Spleen (tissue), 7 donors: ENCODE measurements around the gene UXS1.

Experiments
- POLR2A ChIP-seq, 3 donors: fragments of 450-650 bp; IDR thresholded peaks; one replicate each; pipeline ENCODE4 v1.5.1; 2017; ENCODE audit warnings: antibody characterized with exemption in 3 of 3, mild to moderate bottlenecking in 1 of 3
- POLR2AphosphoS5 ChIP-seq, 3 donors: sonication (generic); formaldehyde crosslinking; IDR thresholded peaks; one replicate each; pipeline ENCODE4 v1.5.1; 2017; ENCODE audit warnings: antibody characterized with exemption in 3 of 3
- TF ChIP-seq, protein P1 (sequence below), 11 experiments: fragments of 200-600 bp in 7 of 11; fragments of 450-650 bp in 4 of 11; sonication (generic) in 4 of 11; IDR thresholded peaks in 8 of 11; conservative IDR thresholded peaks in 3 of 11; 1 replicate in 7 of 11; 2 replicates in 4 of 11; pipeline versions ENCODE4 v1.4.0 to v1.8.0; 2016 to 2021; ENCODE audit warnings: antibody characterized with exemption in 11 of 11, inconsistent platforms in 4 of 11, mild to moderate bottlenecking in 1 of 11
- donor health status: DM: no; HTN: no; CAD: no; lungs with moderate emphysema.
- donor health status: DM: no; HTN: no; CAD: no.
- donor health status: DM: no; HTN: no; CAD: no.

DNA sequence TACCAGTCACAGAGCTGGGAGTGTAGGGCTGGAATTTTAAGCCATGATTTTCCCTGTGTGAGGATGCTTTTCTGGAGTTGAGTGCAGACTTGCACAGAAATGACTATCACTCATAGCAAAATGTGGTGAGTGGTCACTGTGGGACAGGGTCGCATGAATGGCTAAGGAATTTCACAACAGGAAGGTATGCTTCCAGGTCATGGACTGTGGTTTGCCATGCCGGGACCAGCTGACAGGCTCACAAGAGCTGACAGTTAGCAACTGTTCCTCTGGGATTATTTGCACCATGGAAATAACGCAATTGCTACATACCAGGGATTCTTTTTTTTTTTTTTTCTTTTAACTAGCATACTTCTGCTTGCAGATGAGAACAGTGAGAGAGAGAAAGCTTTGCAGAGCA lies 3.8 kb upstream of the UXS1 start:
- TF ChIP-seq POLR2AphosphoS5 (IDR thresholded peaks at IDR 0.05) (peak in 1 of 3 donors; percentile 47), POLR2A (IDR thresholded peaks at IDR 0.05) (no peak)
- TF ChIP-seq, protein P1, sequence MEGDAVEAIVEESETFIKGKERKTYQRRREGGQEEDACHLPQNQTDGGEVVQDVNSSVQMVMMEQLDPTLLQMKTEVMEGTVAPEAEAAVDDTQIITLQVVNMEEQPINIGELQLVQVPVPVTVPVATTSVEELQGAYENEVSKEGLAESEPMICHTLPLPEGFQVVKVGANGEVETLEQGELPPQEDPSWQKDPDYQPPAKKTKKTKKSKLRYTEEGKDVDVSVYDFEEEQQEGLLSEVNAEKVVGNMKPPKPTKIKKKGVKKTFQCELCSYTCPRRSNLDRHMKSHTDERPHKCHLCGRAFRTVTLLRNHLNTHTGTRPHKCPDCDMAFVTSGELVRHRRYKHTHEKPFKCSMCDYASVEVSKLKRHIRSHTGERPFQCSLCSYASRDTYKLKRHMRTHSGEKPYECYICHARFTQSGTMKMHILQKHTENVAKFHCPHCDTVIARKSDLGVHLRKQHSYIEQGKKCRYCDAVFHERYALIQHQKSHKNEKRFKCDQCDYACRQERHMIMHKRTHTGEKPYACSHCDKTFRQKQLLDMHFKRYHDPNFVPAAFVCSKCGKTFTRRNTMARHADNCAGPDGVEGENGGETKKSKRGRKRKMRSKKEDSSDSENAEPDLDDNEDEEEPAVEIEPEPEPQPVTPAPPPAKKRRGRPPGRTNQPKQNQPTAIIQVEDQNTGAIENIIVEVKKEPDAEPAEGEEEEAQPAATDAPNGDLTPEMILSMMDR (IDR thresholded peaks at IDR 0.05 in 8 of 11, conservative IDR thresholded peaks at IDR 0.05 in 3 of 11): no peak
